HepG2 (cell line): ENCODE measurements around the gene CARD16. TPM values are rescaled to one million over a fixed set of nuclear protein-coding genes. Genes with fewer than 3 reads are reported as not detected.

ENCODE experiments used
- ATAC-seq: fragments of 200-7000 bp; cut with Tn5 transposase; 3 replicates; pipeline ENCODE4 v1.9.1; 2020; ENCODE audit warnings: mild to moderate bottlenecking, moderate library complexity
- BruUV-seq: library from RNA; stranded (reverse); fragments of 400-500 nt; replicated peaks from 2 replicates; lab custom pipeline; 2021; lab: Mats Ljungman, UMichigan
- CTCF ChIA-PET: fragments of 300-600 bp; formaldehyde crosslinking; extraction: SDS; loops from one replicate; lab custom pipeline; 2021; ENCODE audit warnings: low total read pairs, inconsistent platforms, low intra/inter-chr PET ratio; lab: Yijun Ruan, JAX
- POLR2A ChIA-PET: fragments of 350-600 bp; sonication (Branson Sonifier 250); formaldehyde crosslinking; loops from one replicate; lab custom pipeline; 2020; ENCODE audit warnings: antibody characterized with exemption, inconsistent platforms; lab: Yijun Ruan, JAX
- DNase-seq: peaks from one replicate; pipeline ENCODE4 v3.0.0-alpha.2; 2015; ENCODE audit warnings: low spot score
- FAIRE-seq: peaks from 3 replicates; lab custom pipeline; 2011; peaks lifted over from hg19 to GRCh38; lab: Jason Lieb, UNC
- H2AFZ ChIP-seq: one replicate; pipeline ENCODE4 v1.6.1; 2011; ENCODE audit warnings: low read length, inconsistent platforms
- H3K27ac ChIP-seq: fragments of 300-600 bp; 3 replicates; pipeline ENCODE4 v1.8.0; 2011; ENCODE audit warnings: mixed run types, mild to moderate bottlenecking, mixed read lengths, low read length, inconsistent platforms; ENCODE audit not compliant: insufficient read depth; ENCODE audit errors: extremely low read length
- H3K27me3 ChIP-seq, 2 experiments: fragments of 200-600 bp in 1 of 2; 2 replicates in 1 of 2; 3 replicates in 1 of 2; pipeline versions ENCODE4 v1.6.0 to v1.8.0; 2011; ENCODE audit warnings: low read length in 2 of 2, mild to moderate bottlenecking in 2 of 2, moderate library complexity in 2 of 2, inconsistent platforms in 1 of 2; ENCODE audit not compliant: insufficient read depth in 2 of 2, control insufficient read depth in 1 of 2
- H3K36me3 ChIP-seq, 2 experiments: fragments of 200-600 bp in 1 of 2; replicated peaks in 1 of 2; 2 replicates in 1 of 2; 3 replicates in 1 of 2; pipeline versions ENCODE4 v1.5.1 to v1.8.0; 2011; ENCODE audit warnings: low read length in 2 of 2, inconsistent platforms in 1 of 2; ENCODE audit not compliant: insufficient read depth in 2 of 2, control insufficient read depth in 1 of 2
- H3K4me1 ChIP-seq: 2 replicates; pipeline ENCODE4 v1.5.1; 2012; ENCODE audit warnings: low read length, inconsistent platforms; ENCODE audit not compliant: insufficient read depth
- H3K4me2 ChIP-seq: 2 replicates; pipeline ENCODE4 v1.6.0; 2011; ENCODE audit warnings: low read depth, low read length, inconsistent platforms
- H3K4me3 ChIP-seq, 3 experiments: fragments of 200-600 bp in 1 of 3; sonication (generic), shearing (Covaris generic) in 1 of 3; replicated peaks in 1 of 3; 2 replicates each; pipeline ENCODE4 v1.5.1; 2011 to 2016; ENCODE audit warnings: low read length in 3 of 3, inconsistent platforms in 2 of 3, low read depth in 2 of 3, mild to moderate bottlenecking in 2 of 3, control low read depth in 1 of 3, mixed read lengths in 1 of 3; ENCODE audit not compliant: insufficient read depth in 1 of 3
- H3K79me2 ChIP-seq: one replicate; pipeline ENCODE4 v1.6.1; 2011; ENCODE audit warnings: low read length, inconsistent platforms; ENCODE audit not compliant: insufficient read depth
- H3K9ac ChIP-seq: 2 replicates; pipeline ENCODE4 v1.6.0; 2011; ENCODE audit warnings: mild to moderate bottlenecking, low read depth, low read length, inconsistent platforms; ENCODE audit not compliant: insufficient read depth
- H3K9me3 ChIP-seq: 2 replicates; pipeline ENCODE4 v1.5.1; 2012; ENCODE audit warnings: mild to moderate bottlenecking, low read length
- H4K20me1 ChIP-seq: 2 replicates; pipeline ENCODE4 v1.6.0; 2011; ENCODE audit warnings: inconsistent platforms, mild to moderate bottlenecking, low read length, moderate library complexity; ENCODE audit not compliant: insufficient read depth
- BCL6 ChIP-seq: IDR thresholded peaks from 2 replicates; pipeline ENCODE4 v1.6.1; 2016; ENCODE audit warnings: missing genetic modification reagents, missing compliant biosample characterization
- CEBPB ChIP-seq: IDR thresholded peaks from 2 replicates; pipeline ENCODE4 v1.6.1; 2011; ENCODE audit warnings: low read depth, low read length, improper control_type of control experiment, borderline replicate concordance
- CEBPG ChIP-seq: IDR thresholded peaks from 2 replicates; pipeline ENCODE4 v1.6.1; 2016
- FOSL2 ChIP-seq: sonication (generic); formaldehyde crosslinking; IDR thresholded peaks from 2 replicates; pipeline ENCODE4 v1.4.0; 2020; ENCODE audit warnings: missing genetic modification reagents
- HNF4A ChIP-seq: sonication (generic); formaldehyde crosslinking; IDR thresholded peaks from 2 replicates; pipeline ENCODE4 v1.4.0; 2020; ENCODE audit warnings: missing genetic modification reagents
- HOXA5 ChIP-seq: sonication (generic); formaldehyde crosslinking; IDR thresholded peaks from 2 replicates; pipeline ENCODE4 v1.4.0; 2020; ENCODE audit warnings: missing genetic modification reagents
- HOXA9 ChIP-seq: sonication (generic); formaldehyde crosslinking; IDR thresholded peaks from 2 replicates; pipeline ENCODE4 v1.8.1; 2022; ENCODE audit warnings: missing genetic modification reagents, mild to moderate bottlenecking, moderate library complexity, borderline replicate concordance
- NFYC ChIP-seq: IDR thresholded peaks from 2 replicates; pipeline ENCODE4 v1.6.1; 2016; ENCODE audit warnings: missing genetic modification reagents, missing compliant biosample characterization
- NR2F2 ChIP-seq: IDR thresholded peaks from 2 replicates; pipeline ENCODE4 v1.6.1; 2012; ENCODE audit warnings: low read depth, inconsistent platforms, borderline replicate concordance
- PITX1 ChIP-seq: sonication (generic); formaldehyde crosslinking; IDR thresholded peaks from 2 replicates; pipeline ENCODE4 v1.5.1; 2020; ENCODE audit warnings: mild to moderate bottlenecking, missing genetic modification reagents
- POGZ ChIP-seq: sonication (generic); formaldehyde crosslinking; IDR thresholded peaks from 2 replicates; pipeline ENCODE4 v1.4.0; 2020; ENCODE audit warnings: mild to moderate bottlenecking, missing genetic modification reagents
- RFXAP ChIP-seq: sonication (generic); formaldehyde crosslinking; IDR thresholded peaks from 2 replicates; pipeline ENCODE4 v1.4.0; 2020; ENCODE audit warnings: missing genetic modification reagents, borderline replicate concordance
- SALL1 ChIP-seq: sonication (generic); formaldehyde crosslinking; IDR thresholded peaks from 2 replicates; pipeline ENCODE4 v1.8.0; 2022; ENCODE audit warnings: mild to moderate bottlenecking, missing genetic modification reagents
- SIX4 ChIP-seq: sonication (generic); formaldehyde crosslinking; IDR thresholded peaks from 2 replicates; pipeline ENCODE4 v1.4.0; 2020; ENCODE audit warnings: missing genetic modification reagents
- ZNF180 ChIP-seq: sonication (generic); formaldehyde crosslinking; IDR thresholded peaks from 2 replicates; pipeline ENCODE4 v1.4.0; 2020; ENCODE audit warnings: low read depth, missing genetic modification reagents, borderline replicate concordance
- ZNF331 ChIP-seq: sonication (generic); formaldehyde crosslinking; IDR thresholded peaks from 2 replicates; pipeline ENCODE4 v1.4.0; 2020; ENCODE audit warnings: missing genetic modification reagents
- ZNF644 ChIP-seq: IDR thresholded peaks from 2 replicates; pipeline ENCODE4 v1.6.1; 2016; ENCODE audit warnings: low read depth
- WGBS: methylation state at CpG from one replicate; pipeline ENCODE4 v1.1.6; 2017; ENCODE audit warnings: low lambda C conversion rate; 5-methylcytosine and 5-hydroxymethylcytosine counted together
- in situ Hi-C: cut with HindIII; loops from 2 replicates; pipeline ENCODE4 v1.10.0; 2017; ENCODE audit warnings: low pct_unique_long_range_greater_than_20kb; ENCODE audit not compliant: extremely low pct_ligation_motif_present
- intact Hi-C: fragments of 100-400 bp; cut with micrococcal nuclease; formaldehyde crosslinking; loops from one replicate; pipeline ENCODE4 v1.10.0; 2022; ENCODE audit not compliant: unreplicated experiment
- polyA plus RNA-seq, 8 experiments: library from polyadenylated mRNA; depleted of rRNA in 3 of 8; stranded (reverse) in 7 of 8; unstranded in 1 of 8; fragments of >200 nt; fragmentation: Illumina TruSeq in 4 of 8; extraction: Trizol in 4 of 8; gene quantifications; 2 replicates each; pipeline versions ENCODE4 v1.2.1 to v1.2.3, GENCODE V29; 2011 to 2016; ENCODE audit warnings: low read depth in 4 of 8, missing spikeins in 1 of 8, mixed read lengths in 1 of 8; ENCODE audit not compliant: insufficient read depth in 1 of 8
- total RNA-seq, 5 experiments: library from RNA; depleted of rRNA; stranded (reverse); fragments of >200 nt; fragmentation: Illumina TruSeq; extraction: Trizol; gene quantifications; 2 replicates each; pipeline ENCODE4 v1.2.3, GENCODE V29; 2016; ENCODE audit warnings: low read depth in 1 of 5
- TF ChIP-seq, protein P1 (sequence below): sonication (generic); formaldehyde crosslinking; IDR thresholded peaks from 2 replicates; pipeline ENCODE4 v1.5.0; 2020; ENCODE audit warnings: missing genetic modification reagents
- TF ChIP-seq, protein P2 (sequence below): IDR thresholded peaks from 2 replicates; pipeline ENCODE4 v1.4.0; 2020; ENCODE audit warnings: mild to moderate bottlenecking, missing genetic modification reagents
- TF ChIP-seq, protein P3 (sequence below): sonication (generic); formaldehyde crosslinking; IDR thresholded peaks from 2 replicates; pipeline ENCODE4 v1.8.0; 2022; ENCODE audit warnings: missing genetic modification reagents, mild to moderate bottlenecking, moderate library complexity, borderline replicate concordance

CARD16 gene
- total and polyA plus RNA-seq, 2 of the 13 experiments (the other 11 are each of a cell fraction or from before 2014, with no cell fraction given) = 0.34 TPM; not detected in 1

DNA sequence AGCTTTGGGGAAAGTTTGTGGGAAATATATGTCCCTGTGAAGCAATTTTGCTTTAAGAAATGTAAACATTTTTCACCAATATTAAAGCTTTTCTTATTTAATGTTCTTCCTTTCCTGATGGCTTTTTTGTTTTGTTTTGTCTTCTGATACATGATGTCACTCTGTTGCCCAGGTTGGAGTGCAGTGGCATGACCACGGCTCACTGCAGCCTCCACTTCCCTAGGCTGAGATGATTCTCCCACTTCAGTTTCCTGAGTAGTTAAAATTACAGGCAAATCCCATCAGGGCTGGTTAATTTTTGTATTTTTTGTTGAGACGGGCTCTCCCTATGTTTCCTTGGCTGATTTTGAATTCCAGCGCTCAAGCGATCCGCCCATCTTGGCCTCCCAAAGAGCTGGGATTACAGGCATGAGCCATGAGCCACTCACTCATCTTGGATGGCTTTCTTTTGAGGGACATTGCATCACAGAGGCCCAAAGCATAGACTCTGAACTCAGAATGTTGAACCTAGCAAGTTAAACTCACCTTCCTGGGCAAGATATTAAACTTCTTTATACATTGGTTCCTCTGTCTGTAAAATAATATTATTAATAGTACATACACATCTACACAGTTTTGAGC, 651 bp upstream of the CARD16 start:
- 84% methylated on average over 5 of the region's 5 CpGs for WGBS
- DNase-seq (no peak), FAIRE-seq (no peak), ATAC-seq (no peak)
- in situ Hi-C loops (no loop called here), intact Hi-C loops (loop anchor here (2.0 to 10.0 kb wide), 3 partner anchors 48 to 99 kb away; partner anchors contain the start of gene CASP4)
- peak overlapping the region; percentile 23 for H2AFZ ChIP-seq
- no peaks in the 10 kb centered on the region for H3K27me3 ChIP-seq
- no TSS peak for BruUV-seq
- no peaks in the 10 kb centered on the region for H3K36me3 ChIP-seq
- no peak overlapping the region for H3K4me2 ChIP-seq
- no peak overlapping the region for H3K4me3 ChIP-seq
- ChIA-PET POLR2A (no interaction called here), CTCF (no interaction called here)
- no peaks in the 10 kb centered on the region for H4K20me1 ChIP-seq
- no peak overlapping the region for H3K27ac ChIP-seq
- H3K4me1 ChIP-seq = peaks cover 61% of the 10 kb centered on the region
- H3K9ac ChIP-seq = no peak overlapping the region
- H3K79me2 ChIP-seq = no peaks in the 10 kb centered on the region
- H3K9me3 ChIP-seq = no peaks in the 10 kb centered on the region
- TF ChIP-seq RFXAP (no peak), SIX4 (CRISPR knock-in tag) (no peak), ZNF331 (CRISPR knock-in tag) (peak; percentile 53; the same call in 1 of the 2 replicates), CEBPG (CRISPR knock-in tag) (peak; percentile 79), ZNF180 (CRISPR knock-in tag) (no peak), HNF4A (CRISPR knock-in tag) (peak; percentile 67), NFYC (CRISPR knock-in tag) (no peak), SALL1 (CRISPR knock-in tag) (peak; percentile 27; the same call in 1 of the 2 replicates), ZNF644 (peak; percentile 60; the same call in 1 of the 2 replicates), HOXA9 (no peak), PITX1 (CRISPR knock-in tag) (no peak), POGZ (peak; percentile 52; the same call in 1 of the 2 replicates), NR2F2 (no peak), FOSL2 (CRISPR knock-in tag) (peak; percentile 35), HOXA5 (CRISPR knock-in tag) (no peak), BCL6 (CRISPR knock-in tag) (0 out of 2 replicates have a peak, but pooled peaks have one; percentile 26), CEBPB (peak; percentile 65; the same call in 1 of the 2 replicates)
- TF ChIP-seq, protein P1, sequence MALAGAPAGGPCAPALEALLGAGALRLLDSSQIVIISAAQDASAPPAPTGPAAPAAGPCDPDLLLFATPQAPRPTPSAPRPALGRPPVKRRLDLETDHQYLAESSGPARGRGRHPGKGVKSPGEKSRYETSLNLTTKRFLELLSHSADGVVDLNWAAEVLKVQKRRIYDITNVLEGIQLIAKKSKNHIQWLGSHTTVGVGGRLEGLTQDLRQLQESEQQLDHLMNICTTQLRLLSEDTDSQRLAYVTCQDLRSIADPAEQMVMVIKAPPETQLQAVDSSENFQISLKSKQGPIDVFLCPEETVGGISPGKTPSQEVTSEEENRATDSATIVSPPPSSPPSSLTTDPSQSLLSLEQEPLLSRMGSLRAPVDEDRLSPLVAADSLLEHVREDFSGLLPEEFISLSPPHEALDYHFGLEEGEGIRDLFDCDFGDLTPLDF (CRISPR knock-in tag) = no peak
- TF ChIP-seq, protein P2, sequence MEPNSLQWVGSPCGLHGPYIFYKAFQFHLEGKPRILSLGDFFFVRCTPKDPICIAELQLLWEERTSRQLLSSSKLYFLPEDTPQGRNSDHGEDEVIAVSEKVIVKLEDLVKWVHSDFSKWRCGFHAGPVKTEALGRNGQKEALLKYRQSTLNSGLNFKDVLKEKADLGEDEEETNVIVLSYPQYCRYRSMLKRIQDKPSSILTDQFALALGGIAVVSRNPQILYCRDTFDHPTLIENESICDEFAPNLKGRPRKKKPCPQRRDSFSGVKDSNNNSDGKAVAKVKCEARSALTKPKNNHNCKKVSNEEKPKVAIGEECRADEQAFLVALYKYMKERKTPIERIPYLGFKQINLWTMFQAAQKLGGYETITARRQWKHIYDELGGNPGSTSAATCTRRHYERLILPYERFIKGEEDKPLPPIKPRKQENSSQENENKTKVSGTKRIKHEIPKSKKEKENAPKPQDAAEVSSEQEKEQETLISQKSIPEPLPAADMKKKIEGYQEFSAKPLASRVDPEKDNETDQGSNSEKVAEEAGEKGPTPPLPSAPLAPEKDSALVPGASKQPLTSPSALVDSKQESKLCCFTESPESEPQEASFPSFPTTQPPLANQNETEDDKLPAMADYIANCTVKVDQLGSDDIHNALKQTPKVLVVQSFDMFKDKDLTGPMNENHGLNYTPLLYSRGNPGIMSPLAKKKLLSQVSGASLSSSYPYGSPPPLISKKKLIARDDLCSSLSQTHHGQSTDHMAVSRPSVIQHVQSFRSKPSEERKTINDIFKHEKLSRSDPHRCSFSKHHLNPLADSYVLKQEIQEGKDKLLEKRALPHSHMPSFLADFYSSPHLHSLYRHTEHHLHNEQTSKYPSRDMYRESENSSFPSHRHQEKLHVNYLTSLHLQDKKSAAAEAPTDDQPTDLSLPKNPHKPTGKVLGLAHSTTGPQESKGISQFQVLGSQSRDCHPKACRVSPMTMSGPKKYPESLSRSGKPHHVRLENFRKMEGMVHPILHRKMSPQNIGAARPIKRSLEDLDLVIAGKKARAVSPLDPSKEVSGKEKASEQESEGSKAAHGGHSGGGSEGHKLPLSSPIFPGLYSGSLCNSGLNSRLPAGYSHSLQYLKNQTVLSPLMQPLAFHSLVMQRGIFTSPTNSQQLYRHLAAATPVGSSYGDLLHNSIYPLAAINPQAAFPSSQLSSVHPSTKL = peak; percentile 36; the same call in 1 of the 2 replicates
- TF ChIP-seq, protein P3, sequence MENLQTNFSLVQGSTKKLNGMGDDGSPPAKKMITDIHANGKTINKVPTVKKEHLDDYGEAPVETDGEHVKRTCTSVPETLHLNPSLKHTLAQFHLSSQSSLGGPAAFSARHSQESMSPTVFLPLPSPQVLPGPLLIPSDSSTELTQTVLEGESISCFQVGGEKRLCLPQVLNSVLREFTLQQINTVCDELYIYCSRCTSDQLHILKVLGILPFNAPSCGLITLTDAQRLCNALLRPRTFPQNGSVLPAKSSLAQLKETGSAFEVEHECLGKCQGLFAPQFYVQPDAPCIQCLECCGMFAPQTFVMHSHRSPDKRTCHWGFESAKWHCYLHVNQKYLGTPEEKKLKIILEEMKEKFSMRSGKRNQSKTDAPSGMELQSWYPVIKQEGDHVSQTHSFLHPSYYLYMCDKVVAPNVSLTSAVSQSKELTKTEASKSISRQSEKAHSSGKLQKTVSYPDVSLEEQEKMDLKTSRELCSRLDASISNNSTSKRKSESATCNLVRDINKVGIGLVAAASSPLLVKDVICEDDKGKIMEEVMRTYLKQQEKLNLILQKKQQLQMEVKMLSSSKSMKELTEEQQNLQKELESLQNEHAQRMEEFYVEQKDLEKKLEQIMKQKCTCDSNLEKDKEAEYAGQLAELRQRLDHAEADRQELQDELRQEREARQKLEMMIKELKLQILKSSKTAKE (CRISPR knock-in tag) = no peak
